Measurements from ENCODE around the gene EMD. TPM values are rescaled to one million over a fixed set of nuclear protein-coding genes. Genes with fewer than 3 reads are reported as not detected.
A peak's percentile ranks its signal among the peaks of the same experiment; 100 is the strongest.

The EMD gene
- total and polyA plus RNA-seq, 10 of the 15 experiments (the other 5 are each of a cell fraction or from before 2014, with no cell fraction given), result 0.76 to 100 (median 43.2) TPM

DNA sequence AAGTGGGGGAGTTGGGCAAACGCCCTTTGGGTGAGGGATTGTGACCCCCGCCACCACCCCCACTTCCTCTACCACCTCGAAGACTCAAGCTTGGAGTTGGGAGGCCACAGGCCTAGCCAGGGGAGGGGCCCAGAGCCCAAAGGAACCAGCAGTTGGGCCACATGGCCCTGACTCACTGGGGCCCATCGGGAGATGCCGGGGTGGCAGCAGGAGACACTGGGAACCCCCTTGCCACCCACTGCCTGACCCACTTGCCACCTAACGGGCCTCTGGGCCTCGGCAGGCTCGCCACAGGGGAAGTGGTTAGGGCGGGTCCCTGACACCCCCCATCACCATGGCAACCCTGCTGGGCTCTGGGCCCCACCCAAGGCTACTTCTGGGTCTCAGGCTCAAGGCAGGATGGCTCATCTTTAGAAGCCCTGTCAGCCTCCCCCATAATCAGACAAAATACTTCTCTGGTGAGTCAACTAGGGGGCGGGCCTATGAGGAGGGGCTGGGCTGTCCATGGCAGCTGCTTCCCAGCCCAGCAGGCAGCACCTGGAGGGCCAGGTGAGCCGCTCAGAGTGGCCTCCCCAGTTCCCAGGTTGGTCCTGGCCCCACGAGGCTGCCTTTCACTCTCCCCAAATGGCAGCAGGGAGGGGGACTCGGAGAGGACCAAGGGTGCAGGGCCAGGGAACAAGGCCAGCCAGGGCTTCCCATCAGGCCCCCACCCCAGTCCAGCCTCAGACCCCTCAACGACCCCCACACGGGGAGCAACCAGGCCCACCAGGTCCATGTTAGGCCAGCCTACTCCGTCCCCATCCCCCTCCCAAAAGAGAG is 10.3 kb upstream of the EMD start (continued):
- TF ChIP-seq HDAC2 (IDR thresholded peaks at IDR 0.05) (no peak), NFYA (IDR thresholded peaks at IDR 0.05; ENCODE audit: borderline replicate concordance, low read depth, low read length) (no peak), RAD21 (IDR thresholded peaks at IDR 0.05; ENCODE audit: insufficient read depth, low read depth, low read length) (no peak), GATAD2B (conservative IDR thresholded peaks at IDR 0.05; ENCODE audit: low read depth) (0 out of 2 replicates have a peak, but pooled peaks have one; percentile 37), RUNX3 (IDR thresholded peaks at IDR 0.05; ENCODE audit: low read length) (peak; percentile 81), SIN3A (IDR thresholded peaks at IDR 0.05; ENCODE audit: low read depth, low read length) (no peak), DPF2 (IDR thresholded peaks at IDR 0.05) (0 out of 2 replicates have a peak, but pooled peaks have one; percentile 47), KAT2A (conservative IDR thresholded peaks at IDR 0.05; ENCODE audit: control insufficient read depth, low read depth, low read length) (no peak), SMC3 (IDR thresholded peaks at IDR 0.05; ENCODE audit: borderline replicate concordance, low read length) (no peak), TCF7 (IDR thresholded peaks at IDR 0.05; ENCODE audit: borderline replicate concordance) (no peak), LARP7 (IDR thresholded peaks at IDR 0.05) (no peak), BMI1 (IDR thresholded peaks at IDR 0.05; ENCODE audit: borderline replicate concordance) (peak; percentile 93), ZNF274 (IDR thresholded peaks at IDR 0.05; ENCODE audit: insufficient read depth, insufficient read length) (no peak)
- TF ChIP-seq, protein P1, sequence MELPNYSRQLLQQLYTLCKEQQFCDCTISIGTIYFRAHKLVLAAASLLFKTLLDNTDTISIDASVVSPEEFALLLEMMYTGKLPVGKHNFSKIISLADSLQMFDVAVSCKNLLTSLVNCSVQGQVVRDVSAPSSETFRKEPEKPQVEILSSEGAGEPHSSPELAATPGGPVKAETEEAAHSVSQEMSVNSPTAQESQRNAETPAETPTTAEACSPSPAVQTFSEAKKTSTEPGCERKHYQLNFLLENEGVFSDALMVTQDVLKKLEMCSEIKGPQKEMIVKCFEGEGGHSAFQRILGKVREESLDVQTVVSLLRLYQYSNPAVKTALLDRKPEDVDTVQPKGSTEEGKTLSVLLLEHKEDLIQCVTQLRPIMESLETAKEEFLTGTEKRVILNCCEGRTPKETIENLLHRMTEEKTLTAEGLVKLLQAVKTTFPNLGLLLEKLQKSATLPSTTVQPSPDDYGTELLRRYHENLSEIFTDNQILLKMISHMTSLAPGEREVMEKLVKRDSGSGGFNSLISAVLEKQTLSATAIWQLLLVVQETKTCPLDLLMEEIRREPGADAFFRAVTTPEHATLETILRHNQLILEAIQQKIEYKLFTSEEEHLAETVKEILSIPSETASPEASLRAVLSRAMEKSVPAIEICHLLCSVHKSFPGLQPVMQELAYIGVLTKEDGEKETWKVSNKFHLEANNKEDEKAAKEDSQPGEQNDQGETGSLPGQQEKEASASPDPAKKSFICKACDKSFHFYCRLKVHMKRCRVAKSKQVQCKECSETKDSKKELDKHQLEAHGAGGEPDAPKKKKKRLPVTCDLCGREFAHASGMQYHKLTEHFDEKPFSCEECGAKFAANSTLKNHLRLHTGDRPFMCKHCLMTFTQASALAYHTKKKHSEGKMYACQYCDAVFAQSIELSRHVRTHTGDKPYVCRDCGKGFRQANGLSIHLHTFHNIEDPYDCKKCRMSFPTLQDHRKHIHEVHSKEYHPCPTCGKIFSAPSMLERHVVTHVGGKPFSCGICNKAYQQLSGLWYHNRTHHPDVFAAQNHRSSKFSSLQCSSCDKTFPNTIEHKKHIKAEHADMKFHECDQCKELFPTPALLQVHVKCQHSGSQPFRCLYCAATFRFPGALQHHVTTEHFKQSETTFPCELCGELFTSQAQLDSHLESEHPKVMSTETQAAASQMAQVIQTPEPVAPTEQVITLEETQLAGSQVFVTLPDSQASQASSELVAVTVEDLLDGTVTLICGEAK (IDR thresholded peaks at IDR 0.05; ENCODE audit: borderline replicate concordance), result no peak
- TF ChIP-seq, protein P2, sequence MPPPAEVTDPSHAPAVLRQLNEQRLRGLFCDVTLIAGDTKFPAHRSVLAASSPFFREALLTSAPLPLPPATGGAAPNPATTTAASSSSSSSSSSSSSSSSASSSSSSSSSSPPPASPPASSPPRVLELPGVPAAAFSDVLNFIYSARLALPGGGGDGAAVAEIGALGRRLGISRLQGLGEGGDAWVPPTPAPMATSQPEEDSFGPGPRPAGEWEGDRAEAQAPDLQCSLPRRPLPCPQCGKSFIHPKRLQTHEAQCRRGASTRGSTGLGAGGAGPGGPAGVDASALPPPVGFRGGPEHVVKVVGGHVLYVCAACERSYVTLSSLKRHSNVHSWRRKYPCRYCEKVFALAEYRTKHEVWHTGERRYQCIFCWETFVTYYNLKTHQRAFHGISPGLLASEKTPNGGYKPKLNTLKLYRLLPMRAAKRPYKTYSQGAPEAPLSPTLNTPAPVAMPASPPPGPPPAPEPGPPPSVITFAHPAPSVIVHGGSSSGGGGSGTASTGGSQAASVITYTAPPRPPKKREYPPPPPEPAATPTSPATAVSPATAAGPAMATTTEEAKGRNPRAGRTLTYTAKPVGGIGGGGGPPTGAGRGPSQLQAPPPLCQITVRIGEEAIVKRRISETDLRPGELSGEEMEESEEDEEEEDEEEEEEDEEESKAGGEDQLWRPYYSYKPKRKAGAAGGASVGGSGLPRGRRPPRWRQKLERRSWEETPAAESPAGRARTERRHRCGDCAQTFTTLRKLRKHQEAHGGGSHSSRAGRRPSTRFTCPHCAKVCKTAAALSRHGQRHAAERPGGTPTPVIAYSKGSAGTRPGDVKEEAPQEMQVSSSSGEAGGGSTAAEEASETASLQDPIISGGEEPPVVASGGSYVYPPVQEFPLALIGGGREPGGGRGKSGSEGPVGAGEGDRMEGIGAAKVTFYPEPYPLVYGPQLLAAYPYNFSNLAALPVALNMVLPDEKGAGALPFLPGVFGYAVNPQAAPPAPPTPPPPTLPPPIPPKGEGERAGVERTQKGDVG (CRISPR knock-in tag; IDR thresholded peaks at IDR 0.05), result no peak
